Stimulated activated CD8-positive, alpha-beta memory T cell treated with anti-CD3 and anti-CD28 coated beads, Interleukin-7, amount 100 ng/mL, for 4 hours (primary cell): ENCODE results near the gene RNF114.

ENCODE experiments used
- DNase-seq, 2 donors: peaks; one replicate each; pipeline ENCODE4 v3.0.0-alpha.2; 2020; ENCODE audit warnings: low read depth in 2 of 2

The RNF114 gene

GRCh38 chr20:49904440-49905214 is 31.6 kb upstream of the RNF114 start:
- DNase-seq, result no peak

GRCh38 chr20:49905415-49906091 is 30.6 kb upstream of the RNF114 start:
- DNase-seq, result no peak

- DNase-seq, result no peak
These were observed 30.0 kb upstream of the RNF114 start for GRCh38 chr20:49906101-49906604.

- no peak for DNase-seq
These were observed 29.5 kb upstream of the RNF114 start for GRCh38 chr20:49906615-49907154.

- no peak for DNase-seq
These were observed 28.6 kb upstream of the RNF114 start for GRCh38 chr20:49907405-49908257.

GRCh38 chr20:49908258-49908565 is 28.0 kb upstream of the RNF114 start:
- no peak for DNase-seq

GRCh38 chr20:49909499-49910339 is 26.5 kb upstream of the RNF114 start:
- DNase-seq, result no peak

GRCh38 chr20:49910340-49910706 is 25.9 kb upstream of the RNF114 start:
- no peak for DNase-seq

- DNase-seq, result no peak
These were observed 22.7 kb upstream of the RNF114 start for GRCh38 chr20:49913399-49914047.

GRCh38 chr20:49914310-49915117 is 21.7 kb upstream of the RNF114 start:
- no peak for DNase-seq

GRCh38 chr20:49915118-49915379 is 21.1 kb upstream of the RNF114 start:
- DNase-seq, result no peak

GRCh38 chr20:49915380-49916145 is 20.6 kb upstream of the RNF114 start, which contains the start of gene SPATA2:
TSS of gene SPATA2 (minus strand) at chr20:49915529. CDS start at chr20:49908490, 7,039 bp downstream.
- peak; percentile 88 for DNase-seq

- DNase-seq, result no peak
These were observed 19.8 kb upstream of the RNF114 start for GRCh38 chr20:49916146-49917002.

GRCh38 chr20:49918446-49918845 is 17.8 kb upstream of the RNF114 start:
- no peak for DNase-seq

- DNase-seq, result no peak
These were observed 17.2 kb upstream of the RNF114 start for GRCh38 chr20:49919009-49919408.

- DNase-seq, result no peak
These were observed 16.7 kb upstream of the RNF114 start for GRCh38 chr20:49919461-49919860.

GRCh38 chr20:49924247-49924646 is 11.9 kb upstream of the RNF114 start:
- no peak for DNase-seq

- no peak for DNase-seq
These were observed 10.2 kb upstream of the RNF114 start for GRCh38 chr20:49925901-49926454.
